OCI-LY7 (cell line): Measurements from ENCODE around the gene MRPL20. TPM values are rescaled to one million over a fixed set of nuclear protein-coding genes. Genes with fewer than 3 reads are reported as not detected.

Source experiments
- BruUV-seq: library from RNA; stranded (reverse); fragments of 400-500 nt; replicated peaks from 2 replicates; lab custom pipeline; 2021; lab: Mats Ljungman, UMichigan
- CTCF ChIA-PET: fragments of 300-600 bp; sonication (Branson Sonifier 250); formaldehyde crosslinking; loops from one replicate; lab custom pipeline; 2022; ENCODE audit warnings: antibody characterized with exemption; ENCODE audit not compliant: unreplicated experiment; lab: Charles Lee
- POLR2A ChIA-PET: fragments of 300-600 bp; sonication (Branson Sonifier 250); formaldehyde crosslinking; loops from one replicate; lab custom pipeline; 2022; ENCODE audit warnings: antibody characterized with exemption; lab: Charles Lee
- DNase-seq: peaks from one replicate; pipeline ENCODE4 v3.0.0-alpha.2; 2015; ENCODE audit warnings: low spot score
- H2AFZ ChIP-seq: fragments of 200-600 bp; sonication (generic), shearing (Covaris generic); 2 replicates; pipeline ENCODE4 v1.6.1; 2014; ENCODE audit warnings: mild to moderate bottlenecking, antibody characterized with exemption, low read length, moderate library complexity
- H3K27ac ChIP-seq: fragments of 200-600 bp; sonication (generic); 2 replicates; pipeline ENCODE4 v1.5.1; 2014; ENCODE audit warnings: mixed run types, low read depth, mild to moderate bottlenecking, moderate library complexity, low read length, inconsistent platforms; ENCODE audit not compliant: poor library complexity, severe bottlenecking
- H3K36me3 ChIP-seq: fragments of 200-600 bp; sonication (generic); 2 replicates; pipeline ENCODE4 v1.6.1; 2014; ENCODE audit warnings: mild to moderate bottlenecking, antibody characterized with exemption, low read length, moderate library complexity, mixed read lengths; ENCODE audit not compliant: insufficient read depth
- H3K4me1 ChIP-seq: fragments of 200-600 bp; sonication (generic); 2 replicates; pipeline ENCODE4 v1.5.1; 2014; ENCODE audit warnings: mild to moderate bottlenecking, low read length; ENCODE audit not compliant: insufficient read depth, poor library complexity, severe bottlenecking
- H3K4me2 ChIP-seq: fragments of 200-600 bp; sonication (generic); 2 replicates; pipeline ENCODE4 v1.6.1; 2014; ENCODE audit warnings: mild to moderate bottlenecking, low read length
- H3K4me3 ChIP-seq: fragments of 200-600 bp; sonication (generic); 2 replicates; pipeline ENCODE4 v1.5.1; 2014; ENCODE audit warnings: mild to moderate bottlenecking, low read depth, low read length; ENCODE audit not compliant: poor library complexity, severe bottlenecking
- H3K79me2 ChIP-seq: fragments of 200-600 bp; sonication (generic); 2 replicates; pipeline ENCODE4 v1.6.1; 2016; ENCODE audit warnings: low read depth, mild to moderate bottlenecking, low read length, moderate library complexity, mixed read lengths; ENCODE audit not compliant: insufficient read depth
- H3K9me2 ChIP-seq: fragments of 200-600 bp; sonication (generic); 2 replicates; pipeline ENCODE4 v1.6.1; 2016; ENCODE audit warnings: mild to moderate bottlenecking, low read length, mixed read lengths; ENCODE audit not compliant: insufficient read depth
- H3K9me3 ChIP-seq: fragments of 200-600 bp; sonication (generic); 2 replicates; pipeline ENCODE4 v1.6.1; 2014; ENCODE audit warnings: mild to moderate bottlenecking, mixed run types, low read length, mixed read lengths
- H4K20me1 ChIP-seq: fragments of 200-600 bp; sonication (generic); 2 replicates; pipeline ENCODE4 v1.6.1; 2014; ENCODE audit warnings: mild to moderate bottlenecking, antibody characterized with exemption, low read length, moderate library complexity, mixed read lengths; ENCODE audit not compliant: insufficient read depth
- EZH2phosphoT487 ChIP-seq: fragments of 200-600 bp; sonication (generic); IDR thresholded peaks from 2 replicates; pipeline ENCODE4 v1.6.1; 2018; ENCODE audit warnings: low read depth, borderline replicate concordance, mild to moderate bottlenecking, mixed run types, antibody characterized with exemption, low read length, moderate library complexity, mixed read lengths
- intact Hi-C: fragments of 100-400 bp; cut with micrococcal nuclease; formaldehyde crosslinking; loops from one replicate; pipeline ENCODE4 v1.10.0; 2022; ENCODE audit not compliant: unreplicated experiment
- total RNA-seq, 2 experiments: library from RNA; depleted of rRNA in 1 of 2; stranded (reverse); fragments of >200 nt in 1 of 2; shearing (Covaris generic) in 1 of 2; gene quantifications; 2 replicates each; pipeline ENCODE4 v1.2.3, GENCODE V29; 2014 to 2022
- TF ChIP-seq, protein P1 (sequence below): fragments of 200-600 bp; sonication (generic); conservative IDR thresholded peaks from 2 replicates; pipeline ENCODE4 v1.5.1; 2014; ENCODE audit warnings: mild to moderate bottlenecking, antibody characterized with exemption, low read length, moderate library complexity, mixed read lengths

The MRPL20 gene
- total RNA-seq, 2 experiments from 2014 or later: 143 to 165 TPM

DNA sequence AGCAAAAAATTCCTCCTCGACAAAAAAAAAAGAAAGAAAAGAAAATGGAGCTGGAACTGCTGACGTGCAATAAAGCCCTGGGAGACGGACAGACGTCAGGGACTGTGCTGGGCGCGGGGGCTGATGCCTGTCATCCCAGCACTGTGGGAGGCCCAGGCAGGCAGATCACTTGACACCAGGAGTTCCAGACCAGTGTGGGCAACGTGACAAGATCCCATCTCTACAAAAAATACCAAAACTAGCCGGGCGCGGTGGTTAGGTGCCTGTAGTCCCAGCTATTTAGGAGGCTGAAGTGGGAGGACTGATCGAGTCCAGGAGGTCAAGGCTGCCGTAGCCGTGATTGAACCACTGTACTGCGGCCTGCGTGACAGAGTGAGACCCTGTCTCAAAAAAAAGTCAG lies 17.6 kb upstream of the MRPL20 start:
- TF ChIP-seq, protein P1, sequence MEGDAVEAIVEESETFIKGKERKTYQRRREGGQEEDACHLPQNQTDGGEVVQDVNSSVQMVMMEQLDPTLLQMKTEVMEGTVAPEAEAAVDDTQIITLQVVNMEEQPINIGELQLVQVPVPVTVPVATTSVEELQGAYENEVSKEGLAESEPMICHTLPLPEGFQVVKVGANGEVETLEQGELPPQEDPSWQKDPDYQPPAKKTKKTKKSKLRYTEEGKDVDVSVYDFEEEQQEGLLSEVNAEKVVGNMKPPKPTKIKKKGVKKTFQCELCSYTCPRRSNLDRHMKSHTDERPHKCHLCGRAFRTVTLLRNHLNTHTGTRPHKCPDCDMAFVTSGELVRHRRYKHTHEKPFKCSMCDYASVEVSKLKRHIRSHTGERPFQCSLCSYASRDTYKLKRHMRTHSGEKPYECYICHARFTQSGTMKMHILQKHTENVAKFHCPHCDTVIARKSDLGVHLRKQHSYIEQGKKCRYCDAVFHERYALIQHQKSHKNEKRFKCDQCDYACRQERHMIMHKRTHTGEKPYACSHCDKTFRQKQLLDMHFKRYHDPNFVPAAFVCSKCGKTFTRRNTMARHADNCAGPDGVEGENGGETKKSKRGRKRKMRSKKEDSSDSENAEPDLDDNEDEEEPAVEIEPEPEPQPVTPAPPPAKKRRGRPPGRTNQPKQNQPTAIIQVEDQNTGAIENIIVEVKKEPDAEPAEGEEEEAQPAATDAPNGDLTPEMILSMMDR: no peak
- no peak for TF ChIP-seq EZH2phosphoT487
- Histone ChIP-seq H3K4me1 (no peaks in the 10 kb centered on the region), H3K27ac (no peak overlapping the region), H3K4me3 (no peak overlapping the region), H3K4me2 (no peak overlapping the region), H3K9me2 (no peaks in the 10 kb centered on the region), H4K20me1 (no peaks in the 10 kb centered on the region), H3K36me3 (no peaks in the 10 kb centered on the region), H2AFZ (no peak overlapping the region), H3K9me3 (no peaks in the 10 kb centered on the region), H3K79me2 (no peaks in the 10 kb centered on the region)
- ChIA-PET POLR2A (no interaction called here), CTCF (no interaction called here)
- BruUV-seq: no TSS peak
- no peak for DNase-seq
- intact Hi-C loops: no loop called here

DNA sequence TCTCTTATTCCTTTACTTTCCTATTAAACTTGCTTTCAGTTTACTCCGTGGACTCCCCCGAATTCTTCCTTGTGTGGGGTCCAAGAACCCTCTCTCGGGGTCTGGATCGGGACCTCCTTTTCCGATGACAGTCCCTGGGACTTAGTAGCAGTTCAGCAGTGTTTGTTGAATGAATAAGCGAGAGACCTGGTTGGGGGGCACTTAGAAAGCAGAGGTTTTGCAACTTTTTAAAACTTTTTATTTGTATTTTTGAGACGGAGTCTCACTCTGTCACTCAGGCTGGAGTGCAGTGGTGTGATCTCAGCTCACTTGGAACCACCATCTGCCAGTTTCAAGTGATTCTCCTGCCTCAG lies 16.1 kb upstream of the MRPL20 start:
- ChIA-PET POLR2A (interaction anchor here (0.7 kb wide), 1 partner anchor 10 kb away, joined by 5 read pairs; no protein-coding TSS in a partner anchor), CTCF (no interaction called here)
- no peaks in the 10 kb centered on the region for H3K4me1 ChIP-seq
- BruUV-seq: no TSS peak
- no peak for TF ChIP-seq EZH2phosphoT487
- TF ChIP-seq, protein P1: no peak
- H4K20me1 ChIP-seq: no peaks in the 10 kb centered on the region
- H2AFZ ChIP-seq: no peak overlapping the region
- no peaks in the 10 kb centered on the region for H3K9me3 ChIP-seq
- intact Hi-C loops: no loop called here
- H3K27ac ChIP-seq: no peak overlapping the region
- H3K4me3 ChIP-seq: no peak overlapping the region
- no peaks in the 10 kb centered on the region for H3K36me3 ChIP-seq
- H3K79me2 ChIP-seq: no peaks in the 10 kb centered on the region
- no peak for DNase-seq
- H3K9me2 ChIP-seq: no peaks in the 10 kb centered on the region
- no peak overlapping the region for H3K4me2 ChIP-seq

DNA sequence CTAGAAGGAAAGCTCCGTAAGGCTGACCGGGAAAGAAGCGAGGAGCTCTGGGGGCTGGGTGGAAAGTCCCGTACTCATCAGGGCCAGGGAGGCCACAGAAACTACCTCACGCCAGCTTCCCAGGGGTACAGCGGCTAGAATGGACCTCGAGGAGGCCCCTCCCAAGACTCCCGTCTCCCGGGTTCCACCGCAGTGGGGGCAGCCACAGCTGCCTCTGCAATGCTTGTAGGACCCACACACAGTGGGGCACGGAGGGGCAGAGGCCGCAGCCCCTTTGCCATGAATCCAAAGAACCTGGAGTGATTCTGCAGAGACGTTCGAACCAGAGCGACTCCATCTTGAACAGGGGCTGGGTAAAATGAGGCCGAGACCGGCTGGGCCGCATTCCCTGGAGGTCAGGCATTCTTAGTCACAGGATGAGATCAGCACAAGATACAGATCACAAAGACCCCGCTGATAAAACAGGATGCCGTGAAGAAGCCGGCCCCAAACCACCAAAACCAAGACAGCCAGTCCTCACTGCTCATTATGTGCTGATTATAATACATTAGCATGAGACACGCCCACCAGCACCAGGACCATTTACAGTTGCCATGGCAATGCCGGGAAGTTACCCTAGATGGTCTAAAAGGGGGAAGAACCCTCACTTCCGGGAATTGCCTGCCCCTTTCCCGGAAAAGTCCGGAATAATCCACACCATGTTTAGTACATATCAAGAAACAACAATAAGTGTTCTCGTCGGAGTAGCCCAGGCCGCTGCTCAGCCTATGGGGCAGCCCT lies 15.6 kb upstream of the MRPL20 start:
- no TSS peak for BruUV-seq
- TF ChIP-seq, protein P1: no peak
- TF ChIP-seq EZH2phosphoT487: no peak
- ChIA-PET POLR2A (no interaction called here), CTCF (no interaction called here)
- Histone ChIP-seq H3K9me3 (no peaks in the 10 kb centered on the region), H3K4me1 (no peaks in the 10 kb centered on the region), H3K4me2 (no peak overlapping the region), H2AFZ (no peak overlapping the region), H4K20me1 (no peaks in the 10 kb centered on the region), H3K36me3 (no peaks in the 10 kb centered on the region), H3K9me2 (no peaks in the 10 kb centered on the region), H3K4me3 (no peak overlapping the region), H3K27ac (no peak overlapping the region), H3K79me2 (no peaks in the 10 kb centered on the region)
- intact Hi-C loops: no loop called here
- DNase-seq: no peak
